ENCODE data around the gene ECI1. TPM values are rescaled to one million over a fixed set of nuclear protein-coding genes. Genes with fewer than 3 reads are reported as not detected.

Gene ECI1
- total RNA-seq, 2 donors from 2014 or later, result 58.9 to 102 TPM

GRCh38 chr16:2196162-2196980, 55.0 kb downstream of the ECI1 start, which contains the start of gene CASKIN1:
CASKIN1 (minus strand) TSS chr16:2196605; CDS start chr16:2196432, 173 bp downstream.
- Histone ChIP-seq H3K9me3 (no peaks in the 10 kb centered on the region), H3K27me3 (no peaks in the 10 kb centered on the region), H3K4me1 (peaks cover 13% of the 10 kb centered on the region), H3K4me3 (no peak within 1 kb of the TSS), H3K27ac (no peak within 1 kb of the TSS), H3K36me3 (replicated peaks in 1 of 2; ENCODE audit: insufficient read depth in 1 of 2, low read depth in 2 of 2) (no peaks in the 10 kb centered on the region)
- TF ChIP-seq CTCF (IDR thresholded peaks at IDR 0.05) (no peak), POLR2A (IDR thresholded peaks at IDR 0.05) (no peak)
- 1% methylated on average over 54 of the region's 129 CpGs; no CpG with 5 or more reads in 1 of the 2 donors for whole genome bisulfite sequencing, 2 donors
- DNase-seq, result no peak
- peak; percentile 9 for ATAC-seq
- intact Hi-C loops (cut with DNase I), result no loop called here

GRCh38 chr16:2195322-2196161, 55.8 kb downstream of the ECI1 start:
- ATAC-seq (peak; percentile 2), DNase-seq (no peak)
- no peak for TF ChIP-seq POLR2A (IDR thresholded peaks at IDR 0.05)
- TF ChIP-seq CTCF (IDR thresholded peaks at IDR 0.05), result no peak
- peaks cover 13% of the 10 kb centered on the region for H3K4me1 ChIP-seq
- WGBS, 2 donors, result 0 to 3% methylated on average over 7 to 48 of the region's 49 CpGs
- H3K9me3 ChIP-seq, result no peaks in the 10 kb centered on the region
- no peaks in the 10 kb centered on the region for H3K36me3 ChIP-seq (replicated peaks in 1 of 2; ENCODE audit: insufficient read depth in 1 of 2, low read depth in 2 of 2)
- H3K27ac ChIP-seq, result no peak overlapping the region
- intact Hi-C loops (cut with DNase I), result no loop called here
- H3K4me3 ChIP-seq, result no peak overlapping the region
- H3K27me3 ChIP-seq, result no peaks in the 10 kb centered on the region

- Histone ChIP-seq H3K9me3 (no peaks in the 10 kb centered on the region), H3K27me3 (no peaks in the 10 kb centered on the region), H3K27ac (no peak overlapping the region), H3K4me1 (peaks cover 13% of the 10 kb centered on the region), H3K36me3 (replicated peaks in 1 of 2; ENCODE audit: insufficient read depth in 1 of 2, low read depth in 2 of 2) (no peaks in the 10 kb centered on the region), H3K4me3 (no peak overlapping the region)
- DNase-seq, result peak; percentile 71 to 81 (median 78)
- WGBS, 2 donors, result 10 to 22% methylated on average over 9 to 10 of the region's 10 CpGs
- intact Hi-C loops (cut with DNase I), result no loop called here
- no peak for TF ChIP-seq POLR2A (IDR thresholded peaks at IDR 0.05)
- TF ChIP-seq CTCF (IDR thresholded peaks at IDR 0.05), result peak; percentile 42 to 85 (median 67)
- ATAC-seq, result peak; percentile 82
Measured at GRCh38 chr16:2194852-2195321, 56.5 kb downstream of the ECI1 start.

DNA sequence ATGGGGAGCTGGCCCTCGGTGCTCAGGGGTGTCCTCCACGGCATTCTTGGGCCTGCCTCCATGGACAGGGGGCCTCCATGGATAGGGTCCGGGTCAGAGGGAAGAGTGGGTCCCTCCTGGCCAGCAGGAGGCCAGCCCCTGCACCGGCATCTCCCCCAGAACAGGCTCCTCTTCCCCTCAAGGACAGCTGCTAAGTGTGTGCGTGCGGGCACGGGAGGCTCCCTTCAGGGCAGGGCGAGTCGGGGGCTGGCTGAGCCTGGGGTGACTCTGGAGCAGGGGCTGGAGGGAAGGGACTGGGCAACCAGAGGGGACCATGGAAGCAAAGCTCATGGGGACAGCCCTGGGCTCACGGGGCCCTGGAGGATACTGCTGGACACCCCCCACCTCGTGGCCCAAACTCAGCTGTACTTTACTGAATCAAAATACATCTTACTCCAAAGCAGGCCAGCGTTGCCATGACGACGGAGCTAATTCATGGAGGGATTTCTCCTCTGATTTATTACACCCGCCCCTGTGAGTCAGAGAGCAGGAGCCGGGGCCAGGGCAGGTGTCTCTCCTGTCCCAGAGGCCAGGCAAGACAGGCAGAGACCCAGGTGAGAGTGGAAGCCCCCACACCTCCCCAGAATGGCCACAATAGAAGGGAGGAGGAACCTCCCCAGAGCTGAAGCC, 57.1 kb downstream of the ECI1 start:
- Histone ChIP-seq H3K36me3 (replicated peaks in 1 of 2; ENCODE audit: insufficient read depth in 1 of 2, low read depth in 2 of 2) (no peaks in the 10 kb centered on the region), H3K4me1 (peaks cover 13% of the 10 kb centered on the region), H3K27ac (no peak overlapping the region), H3K9me3 (no peaks in the 10 kb centered on the region), H3K27me3 (no peaks in the 10 kb centered on the region), H3K4me3 (no peak overlapping the region)
- TF ChIP-seq CTCF (IDR thresholded peaks at IDR 0.05) (no peak), POLR2A (IDR thresholded peaks at IDR 0.05) (no peak)
- ATAC-seq (no peak), DNase-seq (no peak)
- intact Hi-C loops (cut with DNase I), result no loop called here
- 47 to 62% methylated on average over 12 to 16 of the region's 16 CpGs for WGBS, 2 donors

All from body of pancreas (tissue), 4 donors.